HL-60 (cell line): Measurements from ENCODE around the gene AMDHD2.
A peak's percentile ranks its signal among the peaks of the same experiment; 100 is the strongest.
"Not testable (repeated sequence)": the region's sequence is repeated elsewhere in the genome, so short reads cannot be mapped to it uniquely, and the experiment has no call there.

ENCODE experiments used
- DNase-seq, 2 experiments: peaks; one replicate each; pipeline ENCODE4 v3.0.0-alpha.2; 2010 to 2020; ENCODE audit warnings: low read depth in 1 of 2, low spot score in 1 of 2
- H3K27ac ChIP-seq: fragments of 250-450 bp; sonication (Bioruptor Pico); replicated peaks from 2 replicates; pipeline ENCODE4 v1.5.1; 2020; ENCODE audit warnings: mild to moderate bottlenecking, moderate library complexity
- H3K27me3 ChIP-seq: fragments of 250-450 bp; sonication (Bioruptor Pico); 2 replicates; pipeline ENCODE4 v1.5.1; 2021; ENCODE audit warnings: mild to moderate bottlenecking, moderate library complexity; ENCODE audit not compliant: insufficient read depth, poor library complexity, severe bottlenecking
- H3K4me3 ChIP-seq: replicated peaks from 2 replicates; pipeline ENCODE4 v1.5.1; 2011; ENCODE audit warnings: mild to moderate bottlenecking, control low read depth, low read length; ENCODE audit not compliant: insufficient read depth
- CTCF ChIP-seq: IDR thresholded peaks from one replicate; pipeline ENCODE4 v1.5.1; 2011; ENCODE audit warnings: low read length, control low read depth, inconsistent platforms; ENCODE audit not compliant: insufficient read depth
- SPI1 ChIP-seq: IDR thresholded peaks from 2 replicates; pipeline ENCODE4 v1.6.1; 2012; ENCODE audit warnings: low read depth, mild to moderate bottlenecking, borderline replicate concordance

Gene AMDHD2

DNA sequence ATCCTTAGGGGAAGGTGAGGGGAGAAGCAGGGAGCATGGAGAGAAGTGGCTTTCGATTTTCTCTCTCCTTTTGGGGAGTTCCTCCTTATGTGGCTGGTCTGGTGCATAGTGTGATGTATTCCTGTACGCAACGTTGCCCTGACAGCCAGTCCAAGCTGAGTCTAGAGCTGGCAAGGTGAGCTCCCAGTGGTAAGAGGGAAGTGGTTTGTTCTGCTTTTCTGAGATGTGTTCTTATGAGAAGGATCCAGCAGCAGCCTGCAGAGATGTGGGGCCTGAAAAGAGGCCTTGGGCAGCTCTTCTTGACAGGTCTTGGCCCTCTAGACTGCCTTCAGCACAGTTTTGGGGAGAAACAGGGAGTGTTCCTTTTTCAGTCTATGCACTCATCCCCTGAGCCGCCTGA lies 20.7 kb downstream of the AMDHD2 start:
- not testable (repeated sequence) for H3K4me3 ChIP-seq, H3K27me3 ChIP-seq
- peak; percentile 72; the same call in 1 of the 2 replicates for TF ChIP-seq SPI1
- H3K27ac ChIP-seq, result peak overlapping the region; percentile 56
- peak in 1 of 2 experiments; percentile 77 for DNase-seq

GRCh38 chr16:2541409-2541808 lies 21.2 kb downstream of the AMDHD2 start:
- peak overlapping the region; percentile 56 for H3K27ac ChIP-seq
- H3K27me3 ChIP-seq, H3K4me3 ChIP-seq: not testable (repeated sequence)

GRCh38 chr16:2543771-2544170 lies 23.6 kb downstream of the AMDHD2 start:
- H3K4me3 ChIP-seq, DNase-seq, H3K27ac ChIP-seq, H3K27me3 ChIP-seq: not testable (repeated sequence)

More at GRCh38 chr16:2541409-2541808, 21.2 kb downstream of the AMDHD2 start:
- not testable (repeated sequence) for DNase-seq

- not testable (repeated sequence) for H3K27me3 ChIP-seq, H3K4me3 ChIP-seq, H3K27ac ChIP-seq, DNase-seq
Measured at GRCh38 chr16:2550283-2550878, 30.2 kb downstream of the AMDHD2 start.

- not testable (repeated sequence) for H3K27me3 ChIP-seq, DNase-seq
Measured at GRCh38 chr16:2551420-2551889, 31.3 kb downstream of the AMDHD2 start.

GRCh38 chr16:2554709-2555425 lies 34.7 kb downstream of the AMDHD2 start:
- DNase-seq, H3K4me3 ChIP-seq, H3K27me3 ChIP-seq, H3K27ac ChIP-seq: not testable (repeated sequence)

More at GRCh38 chr16:2551420-2551889, 31.3 kb downstream of the AMDHD2 start:
- H3K4me3 ChIP-seq, H3K27ac ChIP-seq: not testable (repeated sequence)

GRCh38 chr16:2557150-2557549 lies 37.0 kb downstream of the AMDHD2 start:
- DNase-seq, H3K27ac ChIP-seq, H3K4me3 ChIP-seq, H3K27me3 ChIP-seq: not testable (repeated sequence)

DNA sequence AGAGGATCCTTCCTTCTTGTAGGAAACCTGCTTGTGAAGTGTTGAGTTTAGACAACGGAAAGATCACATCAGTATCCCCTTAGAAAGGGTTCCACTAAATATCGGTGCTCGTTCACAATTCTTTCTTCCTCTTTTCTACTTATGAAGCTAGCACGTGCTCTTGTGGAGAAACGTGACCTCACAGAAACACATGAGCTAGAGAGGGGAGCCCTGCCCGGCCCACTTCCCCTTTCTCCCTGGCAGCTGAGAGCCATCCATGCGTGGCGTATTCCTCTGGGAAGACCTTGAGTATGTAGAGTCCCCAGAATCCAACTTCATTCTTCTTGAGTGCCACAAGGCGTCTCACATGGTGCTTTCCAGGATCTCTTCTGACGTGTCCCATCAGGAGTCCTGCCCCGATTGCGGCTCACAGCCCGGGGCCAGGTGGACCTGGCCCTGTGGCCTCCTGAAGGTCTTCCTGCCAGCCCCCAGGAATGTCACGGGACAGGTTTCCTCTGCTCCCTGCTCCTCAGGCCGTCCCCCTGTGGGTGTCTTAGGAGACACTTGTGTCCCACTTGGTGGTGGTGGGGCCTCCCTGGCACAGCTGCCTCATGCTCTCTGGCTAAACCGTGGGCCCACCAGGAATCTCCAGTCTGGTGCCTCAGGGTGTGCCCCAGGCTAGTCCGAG lies 40.1 kb downstream of the AMDHD2 start:
- DNase-seq, result peak in 1 of 2 experiments; percentile 67
- TF ChIP-seq SPI1, result peak; percentile 81
- H3K27ac ChIP-seq, H3K27me3 ChIP-seq, H3K4me3 ChIP-seq: not testable (repeated sequence)

DNA sequence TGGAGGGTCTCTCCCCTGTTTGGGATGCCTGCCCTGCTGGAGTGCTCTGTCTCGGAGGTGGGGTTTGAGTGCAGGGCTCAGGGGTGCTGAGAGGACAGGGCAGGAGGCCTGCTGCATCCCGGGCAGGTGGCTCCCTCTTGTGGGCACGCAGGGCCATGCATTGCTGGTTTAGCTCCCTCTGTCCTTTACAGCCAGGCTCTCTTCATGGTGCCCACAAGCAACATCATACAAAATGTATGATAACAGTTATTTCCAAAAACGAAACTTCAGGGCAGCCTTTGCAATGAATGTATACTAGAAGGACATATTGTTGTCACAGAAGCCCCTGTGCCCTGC lies 40.6 kb downstream of the AMDHD2 start:
- DNase-seq, result peak in 1 of 2 experiments; percentile 86
- H3K27ac ChIP-seq, H3K4me3 ChIP-seq, H3K27me3 ChIP-seq: not testable (repeated sequence)
- TF ChIP-seq CTCF, result peak; percentile 0

DNA sequence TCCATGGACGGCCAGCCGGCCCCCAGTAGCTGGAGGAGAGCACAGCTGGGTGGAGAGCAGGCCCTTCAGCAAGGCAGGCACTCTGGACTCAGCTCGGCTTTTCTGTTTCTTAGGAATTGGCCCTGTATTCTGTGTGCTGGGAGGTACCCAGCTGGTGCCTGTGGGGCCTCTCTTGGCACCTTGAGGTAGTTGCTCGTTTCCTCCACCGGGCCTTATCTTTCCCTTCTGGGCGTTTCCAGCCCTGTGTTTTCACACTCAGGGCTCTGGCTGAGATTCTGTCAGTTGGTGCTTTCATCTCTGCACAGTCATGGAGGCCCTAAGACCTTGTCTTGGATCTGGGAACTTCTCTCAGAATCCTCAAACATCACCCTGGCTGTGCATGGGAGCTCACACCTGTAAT lies 47.3 kb downstream of the AMDHD2 start:
- H3K27me3 ChIP-seq, H3K27ac ChIP-seq, DNase-seq, H3K4me3 ChIP-seq: not testable (repeated sequence)

- not testable (repeated sequence) for H3K27me3 ChIP-seq, DNase-seq, H3K27ac ChIP-seq, H3K4me3 ChIP-seq
Measured at GRCh38 chr16:2568573-2568972, 48.4 kb downstream of the AMDHD2 start.

GRCh38 chr16:2572704-2573103 lies 52.5 kb downstream of the AMDHD2 start:
- DNase-seq, result not testable (repeated sequence)

DNA sequence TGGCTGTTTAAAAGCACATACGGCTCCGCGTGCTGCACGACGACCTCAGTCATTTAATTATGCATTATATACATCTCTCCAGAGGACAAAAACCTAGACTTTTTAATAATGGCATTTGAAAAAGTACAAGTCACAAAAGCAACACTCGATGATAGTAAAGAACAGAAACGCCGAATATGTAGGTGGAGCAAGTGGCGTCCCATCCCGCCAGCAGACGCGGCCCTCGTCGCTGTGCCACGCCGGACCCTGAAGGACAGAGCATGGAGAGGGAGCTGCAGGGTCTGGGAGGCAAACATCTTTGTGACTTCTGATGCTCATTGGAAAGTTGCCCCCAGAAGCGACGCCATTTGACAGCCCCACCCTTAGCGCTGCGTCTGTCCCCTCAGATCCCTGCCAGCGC lies 55.7 kb downstream of the AMDHD2 start:
- not testable (repeated sequence) for DNase-seq, H3K27ac ChIP-seq, H3K27me3 ChIP-seq, H3K4me3 ChIP-seq

More at GRCh38 chr16:2572704-2573103, 52.5 kb downstream of the AMDHD2 start:
- H3K27ac ChIP-seq, H3K4me3 ChIP-seq, H3K27me3 ChIP-seq: not testable (repeated sequence)
